ENCODE data around the gene IRX5.
A peak's percentile ranks its signal among the peaks of the same experiment; 100 is the strongest.

IRX5 gene

GRCh38 chr16:54934481-54935265 is 4.0 kb downstream of the IRX5 start:
- no peak for TF ChIP-seq CTCF (IDR thresholded peaks at IDR 0.05; ENCODE audit: low read depth, low read length, missing control alignments)
- no peak for DNase-seq (ENCODE audit: extremely low read depth, low read depth)

DNA sequence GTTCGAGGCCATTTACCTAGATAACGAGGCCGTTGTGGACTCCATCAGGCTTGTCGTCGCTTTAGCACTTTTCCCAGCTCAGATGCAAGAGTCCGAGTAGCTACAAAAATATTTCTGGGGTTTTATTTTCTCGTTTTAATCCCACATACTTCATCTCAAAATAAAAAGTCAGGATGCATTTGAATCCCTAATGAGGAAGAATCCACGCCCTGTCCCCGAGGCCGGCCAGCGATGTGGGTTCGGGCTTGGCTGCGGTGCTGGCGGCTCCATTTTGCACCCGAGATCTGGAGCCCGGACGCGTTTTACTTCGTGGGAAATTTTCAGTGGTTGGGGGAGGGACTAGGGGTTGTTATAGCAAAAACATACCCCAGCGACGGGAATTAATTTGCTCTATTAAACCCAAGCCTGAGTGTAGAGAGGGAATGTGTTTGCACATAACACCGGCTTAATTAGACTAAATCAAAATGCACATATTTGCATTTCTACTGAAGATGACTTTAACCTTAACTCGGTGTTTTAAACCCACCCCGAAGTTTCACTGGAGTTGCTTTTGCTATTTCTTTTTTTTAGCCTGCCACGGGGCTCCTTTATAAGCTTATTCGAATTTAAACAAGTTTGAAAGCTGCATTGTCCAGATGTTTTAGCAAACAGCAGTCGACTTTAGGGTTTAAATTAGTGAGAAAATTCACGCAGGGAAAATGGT is 4.8 kb downstream of the IRX5 start:
- H3K4me3 ChIP-seq (replicated peaks; ENCODE audit: low read depth, low read length): peak overlapping the region; percentile 82
- no peak for DNase-seq (ENCODE audit: extremely low read depth, low read depth)
- TF ChIP-seq CTCF (IDR thresholded peaks at IDR 0.05; ENCODE audit: low read depth, low read length, missing control alignments): no peak

More at GRCh38 chr16:54934481-54935265, 4.0 kb downstream of the IRX5 start:
- peak overlapping the region; percentile 82 for H3K4me3 ChIP-seq (replicated peaks; ENCODE audit: low read depth, low read length)

GRCh38 chr16:54936201-54936978 is 5.7 kb downstream of the IRX5 start:
- no peak for DNase-seq (ENCODE audit: extremely low read depth, low read depth)
- TF ChIP-seq CTCF (IDR thresholded peaks at IDR 0.05; ENCODE audit: low read depth, low read length, missing control alignments): no peak
- peak overlapping the region; percentile 82 for H3K4me3 ChIP-seq (replicated peaks; ENCODE audit: low read depth, low read length)

DNA sequence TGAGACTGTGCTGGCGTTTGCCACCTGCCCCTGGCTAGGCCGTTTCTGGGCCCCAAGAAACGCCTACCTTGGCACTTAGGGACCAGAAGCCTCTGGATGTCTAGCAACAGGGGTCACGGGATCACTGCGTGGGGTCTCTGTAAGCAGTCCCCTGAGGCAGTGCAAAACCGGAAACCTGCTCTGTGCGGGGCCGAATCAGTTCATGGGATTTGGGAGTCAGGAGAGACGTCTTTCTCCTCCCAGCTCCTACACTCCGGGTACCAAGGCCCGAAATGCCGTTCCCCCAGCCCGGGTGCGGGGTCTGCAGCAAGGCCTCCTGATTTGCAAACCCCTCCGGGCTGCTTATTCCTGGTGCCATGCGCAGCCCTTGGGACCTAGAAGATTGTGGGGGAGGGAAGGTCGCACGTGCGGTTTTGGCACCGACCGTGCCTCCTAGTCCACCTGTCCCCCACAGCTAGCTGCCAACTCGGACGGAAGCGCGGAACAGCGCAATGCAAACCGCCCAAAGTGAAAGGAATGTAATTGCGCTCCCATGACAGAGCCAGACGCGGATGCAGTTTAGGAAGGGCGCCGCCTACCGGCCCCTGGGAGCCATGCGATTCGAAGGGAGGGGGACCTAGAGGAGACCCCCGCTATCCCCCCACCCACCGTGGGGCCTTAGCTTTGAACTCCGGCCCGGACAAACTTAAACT is 6.5 kb downstream of the IRX5 start:
- DNase-seq (ENCODE audit: extremely low read depth, low read depth): no peak
- H3K4me3 ChIP-seq (replicated peaks; ENCODE audit: low read depth, low read length): peak overlapping the region; percentile 82
- peak; percentile 75 for TF ChIP-seq CTCF (IDR thresholded peaks at IDR 0.05; ENCODE audit: low read depth, low read length, missing control alignments)

DNA sequence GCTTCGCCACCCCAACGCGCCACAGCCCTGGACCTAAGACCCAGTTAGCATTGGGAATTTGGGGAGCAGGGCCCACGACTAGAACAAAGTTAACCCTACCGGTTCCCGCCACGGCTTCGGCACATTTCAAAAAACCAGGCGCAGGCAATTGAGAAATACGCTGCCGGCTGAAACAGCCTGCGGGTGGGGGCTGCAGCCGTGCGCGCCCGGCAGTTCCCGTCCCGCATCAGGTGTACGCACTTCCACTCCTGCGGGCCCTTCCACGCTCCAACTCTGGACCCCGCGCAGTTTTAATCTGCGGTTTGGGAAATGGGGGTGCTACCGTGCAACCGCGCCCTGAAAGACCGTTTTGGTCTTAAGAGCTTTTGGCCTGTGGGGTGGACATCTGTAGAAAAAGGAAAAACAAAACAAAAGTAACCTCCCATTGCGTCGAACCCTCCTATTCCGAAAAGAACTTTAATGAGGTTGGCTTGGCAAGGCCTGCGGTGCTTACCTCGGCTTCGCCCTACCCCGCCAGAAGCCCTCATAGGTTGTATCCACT is 7.1 kb downstream of the IRX5 start:
- TF ChIP-seq CTCF (IDR thresholded peaks at IDR 0.05; ENCODE audit: low read depth, low read length, missing control alignments): no peak
- DNase-seq (ENCODE audit: extremely low read depth, low read depth): no peak
- H3K4me3 ChIP-seq (replicated peaks; ENCODE audit: low read depth, low read length): no peak overlapping the region; the same call in 1 of the 2 replicates
